ENCODE measurements around the gene CYP2C18. TPM values are rescaled to one million over a fixed set of nuclear protein-coding genes. Genes with fewer than 3 reads are reported as not detected.
"Not testable (repeated sequence)": the region's sequence is repeated elsewhere in the genome, so short reads cannot be mapped to it uniquely, and the experiment has no call there.

The CYP2C18 gene
- total and polyA plus RNA-seq, 7 donors = 0.03 to 0.17 TPM; not detected in 5

GRCh38 chr10:94673614-94674321 lies 9.8 kb upstream of the CYP2C18 start:
- Histone ChIP-seq H3K4me1 (no peaks in the 10 kb centered on the region), H3K27ac (no peak overlapping the region), H3K9me3 (no peaks in the 10 kb centered on the region), H3K4me3 (no peak overlapping the region), H3K27me3 (ENCODE audit: insufficient read depth in 3 of 3, low read length in 2 of 3) (no peaks in the 10 kb centered on the region), H3K36me3 (ENCODE audit: insufficient read depth in 1 of 2, low read depth in 1 of 2) (no peaks in the 10 kb centered on the region)
- DNase-seq (no peak), ATAC-seq (no peak)
- no peak for TF ChIP-seq CTCF (IDR thresholded peaks at IDR 0.05)
- intact Hi-C loops (cut with DNase I) = no loop called here
- 95 to 100% (median 96%) methylated on average over 1 of the region's 1 CpG for WGBS, 3 donors

- intact Hi-C loops (cut with DNase I) = no loop called here
- DNase-seq = no peak
- TF ChIP-seq CTCF (IDR thresholded peaks at IDR 0.05) = no peak
Observed at GRCh38 chr10:94676496-94676895, 7.0 kb upstream of the CYP2C18 start.

GRCh38 chr10:94677691-94678090 lies 5.8 kb upstream of the CYP2C18 start:
- Histone ChIP-seq H3K4me3 (no peak overlapping the region), H3K36me3 (ENCODE audit: insufficient read depth in 1 of 2, low read depth in 1 of 2) (no peaks in the 10 kb centered on the region), H3K27me3 (ENCODE audit: insufficient read depth in 3 of 3, low read length in 2 of 3) (no peaks in the 10 kb centered on the region), H3K27ac (no peak overlapping the region), H3K9me3 (no peaks in the 10 kb centered on the region), H3K4me1 (no peaks in the 10 kb centered on the region)
- TF ChIP-seq CTCF (IDR thresholded peaks at IDR 0.05) = no peak
- no peak for DNase-seq
- intact Hi-C loops (cut with DNase I) = no loop called here
- ATAC-seq = no peak

More at GRCh38 chr10:94676496-94676895, 7.0 kb upstream of the CYP2C18 start:
- H3K36me3 ChIP-seq (ENCODE audit: insufficient read depth in 1 of 2, low read depth in 1 of 2) = no peaks in the 10 kb centered on the region
- H3K27me3 ChIP-seq (ENCODE audit: insufficient read depth in 3 of 3, low read length in 2 of 3) = no peaks in the 10 kb centered on the region
- H3K4me3 ChIP-seq = no peak overlapping the region
- ATAC-seq = no peak
- no peaks in the 10 kb centered on the region for H3K9me3 ChIP-seq
- H3K4me1 ChIP-seq = no peaks in the 10 kb centered on the region
- no peak overlapping the region for H3K27ac ChIP-seq
- 93 to 97% (median 97%) methylated on average over 2 of the region's 2 CpGs for WGBS, 3 donors

GRCh38 chr10:94678475-94678874 lies 5.1 kb upstream of the CYP2C18 start:
- H3K27me3 ChIP-seq (ENCODE audit: insufficient read depth in 3 of 3, low read length in 2 of 3) = no peaks in the 10 kb centered on the region
- no peak for ATAC-seq
- no peaks in the 10 kb centered on the region for H3K36me3 ChIP-seq (ENCODE audit: insufficient read depth in 1 of 2, low read depth in 1 of 2)
- TF ChIP-seq CTCF (IDR thresholded peaks at IDR 0.05) = no peak
- H3K9me3 ChIP-seq = no peaks in the 10 kb centered on the region
- 86 to 91% (median 89%) methylated on average over 2 of the region's 2 CpGs for WGBS, 3 donors
- H3K4me1 ChIP-seq = no peaks in the 10 kb centered on the region
- no peak overlapping the region for H3K4me3 ChIP-seq
- DNase-seq = no peak
- intact Hi-C loops (cut with DNase I) = no loop called here
- H3K27ac ChIP-seq = no peak overlapping the region

GRCh38 chr10:94680544-94680943 lies 3.0 kb upstream of the CYP2C18 start:
- WGBS, 3 donors = 26 to 32% (median 27%) methylated on average over 1 of the region's 1 CpG
- H3K9me3 ChIP-seq = peaks cover 4% of the 10 kb centered on the region
- no peak overlapping the region for H3K27ac ChIP-seq
- H3K4me3 ChIP-seq = no peak overlapping the region
- H3K27me3 ChIP-seq (ENCODE audit: insufficient read depth in 3 of 3, low read length in 2 of 3) = no peaks in the 10 kb centered on the region
- no peak for TF ChIP-seq CTCF (IDR thresholded peaks at IDR 0.05)
- ATAC-seq (no peak), DNase-seq (no peak)
- intact Hi-C loops (cut with DNase I) = no loop called here
- no peaks in the 10 kb centered on the region for H3K36me3 ChIP-seq (ENCODE audit: insufficient read depth in 1 of 2, low read depth in 1 of 2)
- no peaks in the 10 kb centered on the region for H3K4me1 ChIP-seq

GRCh38 chr10:94682636-94683035 lies 893 bp upstream of the CYP2C18 start:
- H3K27ac ChIP-seq; H3K4me1 ChIP-seq; intact Hi-C loops (cut with DNase I); H3K9me3 ChIP-seq; DNase-seq; H3K4me3 ChIP-seq; ATAC-seq; H3K27me3 ChIP-seq (ENCODE audit: insufficient read depth in 3 of 3, low read length in 2 of 3); H3K36me3 ChIP-seq (ENCODE audit: insufficient read depth in 1 of 2, low read depth in 1 of 2): not testable (repeated sequence)
- WGBS, 3 donors = 61 to 67% (median 66%) methylated on average over 4 of the region's 4 CpGs
